Measurements from ENCODE around the gene DVL2.

GRCh38 chr17:7241090-7241733 is 6.9 kb upstream of the DVL2 start:
- TF ChIP-seq CTCF (conservative IDR thresholded peaks at IDR 0.05; ENCODE audit: low read depth, low read length) (no peak), EZH2 (IDR thresholded peaks at IDR 0.05; ENCODE audit: borderline replicate concordance, low read depth, low read length, poor library complexity, severe bottlenecking) (no peak)
